Measurements from ENCODE around the gene SLC30A10.
A peak's percentile ranks its signal among the peaks of the same experiment; 100 is the strongest.
"Not testable (repeated sequence)": the region's sequence is repeated elsewhere in the genome, so short reads cannot be mapped to it uniquely, and the experiment has no call there.

Gene SLC30A10

GRCh38 chr1:219954736-219955421 is 26.5 kb upstream of the SLC30A10 start:
- DNase-seq (ENCODE audit: insufficient read length, low spot score) (no peak), FAIRE-seq (no peak)
- no peak for TF ChIP-seq SPI1 (IDR thresholded peaks at IDR 0.05; ENCODE audit: low read depth, low read length)
- TF ChIP-seq POLR2A (IDR thresholded peaks at IDR 0.05; ENCODE audit: low read depth, low read length) = no peak
- TF ChIP-seq POLR2AphosphoS5 (IDR thresholded peaks at IDR 0.05; ENCODE audit: low read depth, low read length) = no peak
- no peak for TF ChIP-seq TAF1 (IDR thresholded peaks at IDR 0.05; ENCODE audit: low read depth, low read length)
- TF ChIP-seq POU2F2 (IDR thresholded peaks at IDR 0.05; ENCODE audit: low read depth, low read length) = no peak
- no peak for TF ChIP-seq PAX5 (IDR thresholded peaks at IDR 0.05; ENCODE audit: insufficient read depth, low read length, severe bottlenecking)

GRCh38 chr1:219954052-219954451 is 25.7 kb upstream of the SLC30A10 start:
- TF ChIP-seq POLR2AphosphoS5 (IDR thresholded peaks at IDR 0.05; ENCODE audit: low read depth, low read length) (no peak), POU2F2 (IDR thresholded peaks at IDR 0.05; ENCODE audit: low read depth, low read length) (no peak), SPI1 (IDR thresholded peaks at IDR 0.05; ENCODE audit: low read depth, low read length) (no peak), POLR2A (IDR thresholded peaks at IDR 0.05; ENCODE audit: low read depth, low read length) (no peak), TAF1 (IDR thresholded peaks at IDR 0.05; ENCODE audit: low read depth, low read length) (no peak), PAX5 (IDR thresholded peaks at IDR 0.05; ENCODE audit: insufficient read depth, low read length, severe bottlenecking) (no peak)
- no peak for FAIRE-seq
- no peak for DNase-seq (ENCODE audit: insufficient read length, low spot score)

- no peak for TF ChIP-seq PAX5 (IDR thresholded peaks at IDR 0.05; ENCODE audit: insufficient read depth, low read length, severe bottlenecking)
- TF ChIP-seq POLR2A (IDR thresholded peaks at IDR 0.05; ENCODE audit: low read depth, low read length) = no peak
- no peak for DNase-seq (ENCODE audit: insufficient read length, low spot score)
- FAIRE-seq = no peak
Measured at GRCh38 chr1:219952361-219952760, 24.0 kb upstream of the SLC30A10 start.

- not testable (repeated sequence) for DNase-seq (ENCODE audit: insufficient read length, low spot score); FAIRE-seq
Measured at GRCh38 chr1:219949227-219949626, 20.9 kb upstream of the SLC30A10 start.

GRCh38 chr1:219948766-219949165 is 20.4 kb upstream of the SLC30A10 start:
- DNase-seq (ENCODE audit: insufficient read length, low spot score); FAIRE-seq: not testable (repeated sequence)

- TF ChIP-seq POLR2AphosphoS5 (IDR thresholded peaks at IDR 0.05; ENCODE audit: low read depth, low read length) = no peak
- TF ChIP-seq SPI1 (IDR thresholded peaks at IDR 0.05; ENCODE audit: low read depth, low read length) = peak; percentile 28; the same call in 1 of the 2 replicates
- DNase-seq (ENCODE audit: insufficient read length, low spot score) (no peak), FAIRE-seq (no peak)
Measured at GRCh38 chr1:219945795-219946194, 17.4 kb upstream of the SLC30A10 start.

GRCh38 chr1:219941179-219942118 is 13.1 kb upstream of the SLC30A10 start:
- no peak for DNase-seq (ENCODE audit: insufficient read length, low spot score)
- no peak for FAIRE-seq
- no peak for TF ChIP-seq TAF1 (IDR thresholded peaks at IDR 0.05; ENCODE audit: low read depth, low read length)
- no peak for TF ChIP-seq POLR2A (IDR thresholded peaks at IDR 0.05; ENCODE audit: low read depth, low read length)
- TF ChIP-seq POU2F2 (IDR thresholded peaks at IDR 0.05; ENCODE audit: low read depth, low read length) = no peak
- no peak for TF ChIP-seq PAX5 (IDR thresholded peaks at IDR 0.05; ENCODE audit: insufficient read depth, low read length, severe bottlenecking)
- no peak for TF ChIP-seq SPI1 (IDR thresholded peaks at IDR 0.05; ENCODE audit: low read depth, low read length)
- TF ChIP-seq POLR2AphosphoS5 (IDR thresholded peaks at IDR 0.05; ENCODE audit: low read depth, low read length) = no peak

- no peak for FAIRE-seq
- DNase-seq (ENCODE audit: insufficient read length, low spot score) = no peak
- TF ChIP-seq PAX5 (IDR thresholded peaks at IDR 0.05; ENCODE audit: insufficient read depth, low read length, severe bottlenecking) (no peak), POLR2AphosphoS5 (IDR thresholded peaks at IDR 0.05; ENCODE audit: low read depth, low read length) (no peak), TAF1 (IDR thresholded peaks at IDR 0.05; ENCODE audit: low read depth, low read length) (no peak), POLR2A (IDR thresholded peaks at IDR 0.05; ENCODE audit: low read depth, low read length) (no peak), SPI1 (IDR thresholded peaks at IDR 0.05; ENCODE audit: low read depth, low read length) (no peak), POU2F2 (IDR thresholded peaks at IDR 0.05; ENCODE audit: low read depth, low read length) (no peak)
Measured at GRCh38 chr1:219940707-219941106, 12.3 kb upstream of the SLC30A10 start.

- FAIRE-seq = no peak
- DNase-seq (ENCODE audit: insufficient read length, low spot score) = no peak
- TF ChIP-seq POU2F2 (IDR thresholded peaks at IDR 0.05; ENCODE audit: low read depth, low read length) (no peak), POLR2A (IDR thresholded peaks at IDR 0.05; ENCODE audit: low read depth, low read length) (no peak), SPI1 (IDR thresholded peaks at IDR 0.05; ENCODE audit: low read depth, low read length) (no peak), PAX5 (IDR thresholded peaks at IDR 0.05; ENCODE audit: insufficient read depth, low read length, severe bottlenecking) (no peak), TAF1 (IDR thresholded peaks at IDR 0.05; ENCODE audit: low read depth, low read length) (no peak), POLR2AphosphoS5 (IDR thresholded peaks at IDR 0.05; ENCODE audit: low read depth, low read length) (no peak)
Measured at GRCh38 chr1:219938706-219939105, 10.3 kb upstream of the SLC30A10 start.

GRCh38 chr1:219933763-219934162 is 5.4 kb upstream of the SLC30A10 start:
- not testable (repeated sequence) for FAIRE-seq

More at GRCh38 chr1:219933763-219934162, 5.4 kb upstream of the SLC30A10 start:
- DNase-seq (ENCODE audit: insufficient read length, low spot score) = not testable (repeated sequence)

Data from GM12891 (cell line).